Activated T-helper 1 cell treated with anti-CD3 and anti-CD28 coated beads, Interleukin-12 subunit alpha, Interleukin-12 subunit beta, Interleukin-2, Interleukin-4 antibody, amounts not matched to agents 30 ng/mL and 10 ng/mL and 1 ng/mL, durations not matched to agents 14 hours and 24 hours and 36 hours (primary cell): Measurements from ENCODE around the gene TP53. TPM values are rescaled to one million over a fixed set of nuclear protein-coding genes. Genes with fewer than 3 reads are reported as not detected.
"Not testable (repeated sequence)": the region's sequence is repeated elsewhere in the genome, so short reads cannot be mapped to it uniquely, and the experiment has no call there.

Experiments
- DNase-seq: peaks from one replicate; pipeline ENCODE4 v3.0.0; 2021; ENCODE audit warnings: low spot score
- H3K27ac Mint-ChIP-seq: one replicate; pipeline ENCODE4 v1.8.0; 2021; ENCODE audit warnings: mild to moderate bottlenecking, mixed read lengths
- H3K27me3 Mint-ChIP-seq: one replicate; pipeline ENCODE4 v1.8.0; 2022; ENCODE audit warnings: mild to moderate bottlenecking, moderate library complexity, mixed read lengths; ENCODE audit not compliant: insufficient read depth
- H3K36me3 Mint-ChIP-seq: one replicate; pipeline ENCODE4 v1.8.0; 2021; ENCODE audit warnings: low read depth, mixed read lengths
- H3K4me1 Mint-ChIP-seq: one replicate; pipeline ENCODE4 v1.8.0; 2021; ENCODE audit warnings: low read depth, mixed read lengths
- H3K4me3 Mint-ChIP-seq: one replicate; pipeline ENCODE4 v1.8.0; 2021; ENCODE audit warnings: mild to moderate bottlenecking, moderate library complexity, mixed read lengths
- H3K9me3 Mint-ChIP-seq: one replicate; pipeline ENCODE4 v1.8.0; 2021; ENCODE audit warnings: mixed read lengths
- intact Hi-C: fragments of 100-400 bp; cut with micrococcal nuclease; formaldehyde crosslinking; loops from one replicate; pipeline ENCODE4 v1.15.1; 2024
- total RNA-seq: library from RNA; stranded (reverse); gene quantifications from 2 replicates; pipeline ENCODE4 v1.2.3, GENCODE V29; 2022

TP53 gene
- total RNA-seq, 1 donor from 2014 or later, result 172 TPM

- Mint-ChIP-seq H3K27ac (no peak overlapping the region), H3K4me1 (peaks cover 12% of the 10 kb centered on the region), H3K36me3 (no peaks in the 10 kb centered on the region), H3K9me3 (no peaks in the 10 kb centered on the region), H3K27me3 (peaks cover 3% of the 10 kb centered on the region), H3K4me3 (no peak overlapping the region)
- intact Hi-C loops, result loop anchor here (1.0 kb wide), 1 partner anchor 57 kb away; the partner anchor contains the start of gene WRAP53
- DNase-seq, result no peak
Observed at GRCh38 chr17:7631398-7632380, 55.6 kb downstream of the TP53 start.

GRCh38 chr17:7629939-7630571 lies 57.2 kb downstream of the TP53 start, which contains the start of gene SHBG:
Gene SHBG (plus strand): TSS chr17:7630135. CDS start chr17:7630173, 38 bp downstream.
- Mint-ChIP-seq H3K27me3 (no peaks in the 10 kb centered on the region), H3K4me1 (peaks cover 18% of the 10 kb centered on the region), H3K27ac (no peak within 1 kb of the TSS), H3K36me3 (peaks cover 3% of the 10 kb centered on the region), H3K9me3 (no peaks in the 10 kb centered on the region), H3K4me3 (no peak within 1 kb of the TSS)
- intact Hi-C loops, result no loop called here
- no peak for DNase-seq

- H3K36me3 Mint-ChIP-seq, result peaks cover 3% of the 10 kb centered on the region
- H3K4me3 Mint-ChIP-seq, result peak within 1 kb of the TSS; percentile 89
- no peaks in the 10 kb centered on the region for H3K27me3 Mint-ChIP-seq
- peaks cover 18% of the 10 kb centered on the region for H3K4me1 Mint-ChIP-seq
- intact Hi-C loops, result loop anchor here (1.0 to 2.0 kb wide), 4 partner anchors 12 to 491 kb away; partner anchors contain the start of genes ALOXE3, ATP1B2 and WRAP53
- no peaks in the 10 kb centered on the region for H3K9me3 Mint-ChIP-seq
- peak; percentile 77 for DNase-seq
- H3K27ac Mint-ChIP-seq, result peak within 1 kb of the TSS; percentile 77
Observed at GRCh38 chr17:7627250-7628121, 59.8 kb downstream of the TP53 start, which contains the start of gene SAT2. Gene SAT2 (minus strand): TSS chr17:7627821. CDS start chr17:7627635, 186 bp downstream.

DNA sequence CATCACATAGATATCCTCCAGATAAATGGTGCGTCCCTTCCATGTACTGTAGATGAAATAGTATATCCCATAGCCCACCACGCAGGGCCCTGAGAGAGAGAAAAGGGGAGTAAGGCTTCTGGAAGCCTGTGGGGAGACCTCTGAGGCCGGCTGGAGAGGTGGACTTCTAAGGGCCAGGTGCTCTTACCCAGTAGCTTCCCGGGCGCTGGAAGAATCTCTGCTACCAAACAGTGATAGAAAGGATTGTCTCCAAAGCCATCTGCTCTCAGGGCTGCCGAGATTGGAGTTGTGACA lies 60.4 kb downstream of the TP53 start:
- Mint-ChIP-seq H3K27ac (peak overlapping the region; percentile 58), H3K36me3 (peaks cover 3% of the 10 kb centered on the region), H3K4me1 (peaks cover 18% of the 10 kb centered on the region), H3K9me3 (no peaks in the 10 kb centered on the region), H3K27me3 (no peaks in the 10 kb centered on the region), H3K4me3 (peak overlapping the region; percentile 89)
- intact Hi-C loops, result loop anchor here (1.0 to 2.0 kb wide), 4 partner anchors 12 to 492 kb away; partner anchors contain the start of genes ALOXE3, ATP1B2 and WRAP53
- no peak for DNase-seq

DNA sequence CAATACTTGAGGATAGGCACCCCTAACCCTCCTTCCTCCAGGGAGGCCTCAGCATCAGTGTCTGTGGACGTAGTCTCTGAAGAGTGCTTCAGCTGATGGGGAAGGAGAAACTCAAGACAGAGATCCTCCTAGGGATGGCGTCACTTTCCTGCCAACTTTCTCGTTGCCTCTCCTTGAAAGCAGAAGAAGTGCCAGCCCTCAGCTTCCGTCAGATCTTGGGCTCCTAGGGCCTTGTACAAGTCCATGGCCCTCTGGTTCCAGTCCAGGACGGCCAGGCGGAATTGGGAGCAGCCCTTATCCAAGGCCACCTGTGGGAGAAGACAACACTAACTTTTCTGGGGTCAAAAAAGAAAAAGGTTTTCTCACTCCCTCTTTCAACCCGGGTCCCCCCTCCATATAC lies 61.0 kb downstream of the TP53 start:
- intact Hi-C loops, result loop anchor here (2.0 kb wide), 1 partner anchor 492 kb away; the partner anchor contains the start of gene ALOXE3
- Mint-ChIP-seq H3K36me3 (peaks cover 3% of the 10 kb centered on the region), H3K27me3 (no peaks in the 10 kb centered on the region), H3K27ac (no peak overlapping the region), H3K9me3 (no peaks in the 10 kb centered on the region), H3K4me3 (peak overlapping the region; percentile 89), H3K4me1 (peaks cover 18% of the 10 kb centered on the region)
- DNase-seq, result no peak

DNA sequence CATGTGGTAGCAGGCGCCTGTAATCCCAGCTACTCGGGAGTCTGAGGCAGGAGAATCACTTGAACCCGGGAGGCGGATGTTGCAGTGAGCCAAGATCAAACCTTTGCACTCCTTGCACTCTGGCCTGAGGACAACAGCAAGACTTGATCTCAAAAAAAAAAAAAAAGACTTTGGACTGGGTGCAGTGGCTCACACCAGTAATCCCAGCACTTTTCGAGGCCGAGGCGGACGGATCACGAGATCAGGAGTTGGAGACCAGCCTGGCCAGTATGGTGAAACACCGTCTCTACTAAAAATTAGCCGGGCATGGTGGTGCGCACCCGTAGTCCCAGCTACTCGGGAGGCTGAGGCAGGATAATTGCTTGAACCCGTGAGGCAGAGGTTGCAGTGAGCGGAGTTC lies 61.5 kb downstream of the TP53 start:
- not testable (repeated sequence) for H3K27me3 Mint-ChIP-seq, H3K36me3 Mint-ChIP-seq, H3K27ac Mint-ChIP-seq, DNase-seq, H3K9me3 Mint-ChIP-seq
- Mint-ChIP-seq H3K4me3 (peak overlapping the region; percentile 89), H3K4me1 (peaks cover 18% of the 10 kb centered on the region)
- intact Hi-C loops, result loop anchor here (2.0 kb wide), 1 partner anchor 493 kb away; the partner anchor contains the start of gene ALOXE3

DNA sequence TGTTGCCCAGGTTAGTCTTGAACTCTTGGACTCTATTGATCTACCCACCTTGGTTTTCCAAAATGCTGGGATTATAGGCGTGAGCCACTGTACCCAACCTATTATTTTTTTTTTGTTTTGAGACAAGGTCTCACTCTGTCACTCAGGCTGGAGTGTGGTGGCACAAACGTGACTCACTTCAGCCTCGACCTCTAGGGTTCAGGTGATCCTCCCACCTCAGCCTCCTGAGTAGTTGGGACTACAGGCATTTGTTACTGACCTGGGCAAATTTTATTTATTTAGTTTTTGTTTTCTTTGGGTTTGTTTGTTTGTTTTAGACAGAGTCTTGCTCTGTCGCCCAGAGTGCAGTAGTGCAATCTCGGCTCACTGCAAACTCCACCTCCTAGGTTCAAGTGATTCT lies 63.6 kb downstream of the TP53 start:
- Mint-ChIP-seq H3K36me3 (peaks cover 3% of the 10 kb centered on the region), H3K4me3 (no peak overlapping the region), H3K27me3 (peaks cover 2% of the 10 kb centered on the region), H3K27ac (no peak overlapping the region), H3K4me1 (peaks cover 21% of the 10 kb centered on the region), H3K9me3 (no peaks in the 10 kb centered on the region)
- intact Hi-C loops, result no loop called here
- no peak for DNase-seq

DNA sequence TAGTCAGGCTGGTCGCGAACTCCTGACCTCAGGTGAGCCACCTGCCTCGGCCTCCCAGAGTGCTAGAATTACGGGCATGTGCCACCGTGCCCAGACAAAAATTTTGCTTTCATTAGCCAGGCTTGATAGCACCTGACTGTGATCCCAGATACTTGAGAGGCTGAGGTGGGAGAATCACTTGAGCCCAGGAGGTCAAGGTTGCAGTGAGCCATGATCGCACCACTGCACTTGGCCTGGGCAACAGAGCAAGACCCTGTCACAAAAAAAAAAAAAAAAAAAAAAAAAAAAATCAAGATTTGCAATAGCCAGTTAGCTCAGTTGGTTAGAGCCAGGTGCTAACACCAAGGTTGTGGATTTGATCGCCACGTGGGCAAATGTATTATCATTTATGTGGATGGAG lies 66.5 kb downstream of the TP53 start:
- Mint-ChIP-seq H3K9me3 (no peaks in the 10 kb centered on the region), H3K27ac (no peak overlapping the region), H3K27me3 (peaks cover 2% of the 10 kb centered on the region), H3K36me3 (no peaks in the 10 kb centered on the region), H3K4me3 (no peak overlapping the region), H3K4me1 (peaks cover 7% of the 10 kb centered on the region)
- no peak for DNase-seq
- intact Hi-C loops, result no loop called here

DNA sequence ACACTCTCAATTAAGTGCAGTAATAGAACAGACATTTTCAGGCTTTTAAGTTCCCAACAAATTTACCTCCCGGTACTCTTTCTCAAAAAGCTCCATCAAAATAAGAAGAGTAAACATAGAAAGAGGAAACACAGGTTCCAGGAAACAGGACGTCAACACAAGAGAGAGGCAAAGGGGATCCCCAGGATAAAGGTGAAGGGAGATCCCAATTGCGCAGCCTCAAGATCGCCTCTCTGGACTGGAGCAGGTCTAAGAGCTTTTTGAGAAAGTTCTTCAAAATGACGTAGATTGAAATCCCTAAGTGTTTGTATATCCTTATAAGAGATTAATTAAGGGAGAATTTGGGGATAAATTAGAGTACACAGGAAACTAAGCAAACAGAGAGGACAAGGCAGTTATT lies 68.7 kb downstream of the TP53 start:
- H3K27ac Mint-ChIP-seq, result no peak overlapping the region
- no peak for DNase-seq
- no peaks in the 10 kb centered on the region for H3K9me3 Mint-ChIP-seq

More for the DNA sequence above, 68.7 kb downstream of the TP53 start:
- Mint-ChIP-seq H3K4me3 (no peak overlapping the region), H3K36me3 (peaks cover 1% of the 10 kb centered on the region), H3K4me1 (peaks cover 11% of the 10 kb centered on the region), H3K27me3 (peaks cover 2% of the 10 kb centered on the region)
- intact Hi-C loops, result no loop called here

Other genes starting within 250 kb of the TP53 start
- gene FGF11, start 248.0 kb downstream of the TP53 start, total RNA-seq, result 5.3 and 6.4 TPM in 2 replicates
- 6.6 and 7.0 TPM in 2 replicates for gene CHRNB1, start 242.4 kb downstream of the TP53 start, total RNA-seq
- gene ZBTB4, start 207.9 kb downstream of the TP53 start, total RNA-seq, result 15.1 and 16.0 TPM in 2 replicates
- not detected in 2 replicates for gene SLC35G6, start 206.0 kb downstream of the TP53 start, total RNA-seq
- 221 and 223 TPM in 2 replicates for gene POLR2A, start 203.1 kb downstream of the TP53 start, total RNA-seq
- 18.6 and 26.5 TPM in 2 replicates for gene TNFSF12, start 138.4 kb downstream of the TP53 start, total RNA-seq
- 2.2 and 3.3 TPM in 2 replicates for gene TNFSF13, start 128.7 kb downstream of the TP53 start, total RNA-seq
- 102 and 104 TPM in 2 replicates for gene SENP3, start 125.6 kb downstream of the TP53 start, total RNA-seq
- gene CD68, start 107.9 kb downstream of the TP53 start, total RNA-seq, result 2.4 and 3.3 TPM in 2 replicates
- gene MPDU1, start 103.6 kb downstream of the TP53 start, total RNA-seq, result 108 and 111 TPM in 2 replicates
- 0.20 and 0.78 TPM in 2 replicates for gene SOX15, start 97.4 kb downstream of the TP53 start, total RNA-seq
- 59.5 and 63.6 TPM in 2 replicates for gene FXR2, start 72.6 kb downstream of the TP53 start, total RNA-seq
- gene SAT2, start 59.7 kb downstream of the TP53 start, total RNA-seq, result 23.8 and 24.0 TPM in 2 replicates
- 0.20 TPM in 1 of 2 replicates, not detected in the other for gene SHBG, start 57.4 kb downstream of the TP53 start, total RNA-seq
- gene ATP1B2, start 36.6 kb downstream of the TP53 start, total RNA-seq, result 0.54 TPM in 2 replicates
- gene WRAP53, start 987 bp upstream of the TP53 start, total RNA-seq, result 31.5 TPM in 2 replicates
- gene EFNB3, start 17.7 kb upstream of the TP53 start, total RNA-seq, result 0.08 TPM in 1 of 2 replicates, not detected in the other
- not detected in 2 replicates for gene DNAH2, start 30.3 kb upstream of the TP53 start, total RNA-seq
- 163 and 177 TPM in 2 replicates for gene KDM6B, start 146.7 kb upstream of the TP53 start, total RNA-seq
- 7.4 TPM in 2 replicates for gene TMEM88, start 167.6 kb upstream of the TP53 start, total RNA-seq
- 36.4 and 43.5 TPM in 2 replicates for gene NAA38, start 170.1 kb upstream of the TP53 start, total RNA-seq
- gene CYB5D1, start 170.5 kb upstream of the TP53 start, total RNA-seq, result 11.8 and 12.7 TPM in 2 replicates
- 125 and 133 TPM in 2 replicates for gene CHD3, start 201.3 kb upstream of the TP53 start, total RNA-seq
- 6.2 and 6.3 TPM in 2 replicates for gene RNF227, start 228.8 kb upstream of the TP53 start, total RNA-seq
- gene KCNAB3, start 242.4 kb upstream of the TP53 start, total RNA-seq, result 9.9 and 10.8 TPM in 2 replicates
- 153 and 162 TPM in 2 replicates for gene TRAPPC1, start 244.5 kb upstream of the TP53 start, total RNA-seq
- 53.5 and 54.7 TPM in 2 replicates for gene CNTROB, start 244.7 kb upstream of the TP53 start, total RNA-seq